Activated CD4-positive, alpha-beta T cell treated with anti-CD3 and anti-CD28 coated beads, Interleukin-2, amount 10 ng/mL, durations not matched to agents 24 days and 14 days (primary cell): ENCODE data around the gene UGT1A10. TPM values are rescaled to one million over a fixed set of nuclear protein-coding genes. Genes with fewer than 3 reads are reported as not detected.

Source experiments
- DNase-seq: peaks from one replicate; pipeline ENCODE4 v3.0.0; 2022
- H3K27ac Mint-ChIP-seq: one replicate; pipeline ENCODE4 v1.8.0; 2022; ENCODE audit warnings: mild to moderate bottlenecking, mixed read lengths
- H3K27me3 Mint-ChIP-seq: one replicate; pipeline ENCODE4 v1.8.0; 2022; ENCODE audit warnings: mixed read lengths
- H3K36me3 Mint-ChIP-seq: one replicate; pipeline ENCODE4 v1.8.0; 2022; ENCODE audit warnings: low read depth, mild to moderate bottlenecking, mixed read lengths
- H3K4me1 Mint-ChIP-seq: one replicate; pipeline ENCODE4 v1.8.0; 2021; ENCODE audit warnings: mixed read lengths
- H3K4me3 Mint-ChIP-seq: one replicate; pipeline ENCODE4 v1.8.0; 2022; ENCODE audit warnings: mild to moderate bottlenecking, moderate library complexity, mixed read lengths
- H3K9me3 Mint-ChIP-seq: one replicate; pipeline ENCODE4 v1.8.0; 2021; ENCODE audit warnings: mixed read lengths
- intact Hi-C: fragments of 100-400 bp; cut with micrococcal nuclease; formaldehyde crosslinking; loops from one replicate; pipeline ENCODE4 v1.15.1; 2023
- total RNA-seq: library from RNA; stranded (reverse); gene quantifications from 2 replicates; pipeline ENCODE4 v1.2.3, GENCODE V29; 2022

The UGT1A10 gene
- total RNA-seq, 1 donor from 2014 or later, result not detected

- DNase-seq, result no peak
- Mint-ChIP-seq H3K4me3 (no peak overlapping the region), H3K27ac (no peak overlapping the region), H3K9me3 (no peaks in the 10 kb centered on the region), H3K27me3 (no peaks in the 10 kb centered on the region), H3K36me3 (no peaks in the 10 kb centered on the region), H3K4me1 (no peaks in the 10 kb centered on the region)
- intact Hi-C loops, result no loop called here
Measured at GRCh38 chr2:233796254-233796653, 160.0 kb downstream of the UGT1A10 start.

- Mint-ChIP-seq H3K27ac (no peak overlapping the region), H3K9me3 (no peaks in the 10 kb centered on the region), H3K36me3 (no peaks in the 10 kb centered on the region), H3K4me3 (no peak overlapping the region), H3K4me1 (no peaks in the 10 kb centered on the region), H3K27me3 (no peaks in the 10 kb centered on the region)
- intact Hi-C loops, result no loop called here
- no peak for DNase-seq
Measured at GRCh38 chr2:233798335-233799086, 162.3 kb downstream of the UGT1A10 start.

GRCh38 chr2:233799087-233799665, 162.9 kb downstream of the UGT1A10 start:
- H3K36me3 Mint-ChIP-seq, result no peaks in the 10 kb centered on the region
- DNase-seq, result no peak
- no peaks in the 10 kb centered on the region for H3K9me3 Mint-ChIP-seq
- H3K4me3 Mint-ChIP-seq, result no peak overlapping the region
- H3K27ac Mint-ChIP-seq, result no peak overlapping the region
- no peaks in the 10 kb centered on the region for H3K4me1 Mint-ChIP-seq
- no peaks in the 10 kb centered on the region for H3K27me3 Mint-ChIP-seq
- intact Hi-C loops, result no loop called here

- intact Hi-C loops, result no loop called here
- Mint-ChIP-seq H3K27ac (no peak overlapping the region), H3K4me1 (no peaks in the 10 kb centered on the region), H3K27me3 (no peaks in the 10 kb centered on the region), H3K4me3 (no peak overlapping the region), H3K9me3 (no peaks in the 10 kb centered on the region), H3K36me3 (no peaks in the 10 kb centered on the region)
- DNase-seq, result no peak
Measured at GRCh38 chr2:233799716-233800115, 163.5 kb downstream of the UGT1A10 start.

GRCh38 chr2:233800208-233800607, 164.0 kb downstream of the UGT1A10 start:
- Mint-ChIP-seq H3K27ac (no peak overlapping the region), H3K27me3 (peaks cover 2% of the 10 kb centered on the region), H3K4me3 (no peak overlapping the region), H3K9me3 (no peaks in the 10 kb centered on the region), H3K36me3 (no peaks in the 10 kb centered on the region), H3K4me1 (no peaks in the 10 kb centered on the region)
- no peak for DNase-seq
- intact Hi-C loops, result no loop called here

GRCh38 chr2:233801357-233802131, 165.3 kb downstream of the UGT1A10 start:
- Mint-ChIP-seq H3K27ac (no peak overlapping the region), H3K4me1 (no peaks in the 10 kb centered on the region), H3K27me3 (peaks cover 2% of the 10 kb centered on the region), H3K36me3 (no peaks in the 10 kb centered on the region), H3K9me3 (no peaks in the 10 kb centered on the region), H3K4me3 (no peak overlapping the region)
- intact Hi-C loops, result no loop called here
- no peak for DNase-seq

GRCh38 chr2:233802132-233802815, 166.0 kb downstream of the UGT1A10 start:
- Mint-ChIP-seq H3K4me3 (no peak overlapping the region), H3K27ac (no peak overlapping the region), H3K27me3 (peaks cover 2% of the 10 kb centered on the region), H3K36me3 (no peaks in the 10 kb centered on the region), H3K9me3 (no peaks in the 10 kb centered on the region), H3K4me1 (no peaks in the 10 kb centered on the region)
- no peak for DNase-seq
- intact Hi-C loops, result no loop called here

GRCh38 chr2:233803292-233803911, 167.2 kb downstream of the UGT1A10 start:
- no peak for DNase-seq
- Mint-ChIP-seq H3K9me3 (no peaks in the 10 kb centered on the region), H3K4me3 (no peak overlapping the region), H3K27me3 (peaks cover 2% of the 10 kb centered on the region), H3K4me1 (no peaks in the 10 kb centered on the region), H3K36me3 (no peaks in the 10 kb centered on the region), H3K27ac (no peak overlapping the region)
- intact Hi-C loops, result no loop called here

- DNase-seq, result no peak
- intact Hi-C loops, result no loop called here
- H3K27ac Mint-ChIP-seq, result no peak overlapping the region
- H3K4me3 Mint-ChIP-seq, result no peak overlapping the region
- no peaks in the 10 kb centered on the region for H3K4me1 Mint-ChIP-seq
- H3K9me3 Mint-ChIP-seq, result no peaks in the 10 kb centered on the region
- H3K36me3 Mint-ChIP-seq, result no peaks in the 10 kb centered on the region
- peaks cover 2% of the 10 kb centered on the region for H3K27me3 Mint-ChIP-seq
Measured at GRCh38 chr2:233803994-233804393, 167.7 kb downstream of the UGT1A10 start.

- Mint-ChIP-seq H3K4me3 (no peak overlapping the region), H3K27me3 (peaks cover 4% of the 10 kb centered on the region), H3K9me3 (no peaks in the 10 kb centered on the region), H3K36me3 (no peaks in the 10 kb centered on the region), H3K27ac (no peak overlapping the region), H3K4me1 (no peaks in the 10 kb centered on the region)
- intact Hi-C loops, result no loop called here
- DNase-seq, result no peak
Measured at GRCh38 chr2:233807215-233807865, 171.1 kb downstream of the UGT1A10 start.

- H3K27ac Mint-ChIP-seq, result no peak overlapping the region
- intact Hi-C loops, result no loop called here
- no peaks in the 10 kb centered on the region for H3K4me1 Mint-ChIP-seq
- H3K9me3 Mint-ChIP-seq, result no peaks in the 10 kb centered on the region
- H3K4me3 Mint-ChIP-seq, result no peak overlapping the region
- H3K27me3 Mint-ChIP-seq, result peaks cover 4% of the 10 kb centered on the region
- no peak for DNase-seq
- no peaks in the 10 kb centered on the region for H3K36me3 Mint-ChIP-seq
Measured at GRCh38 chr2:233807966-233808935, 172.0 kb downstream of the UGT1A10 start.

GRCh38 chr2:233810385-233810784, 174.1 kb downstream of the UGT1A10 start:
- no peaks in the 10 kb centered on the region for H3K4me1 Mint-ChIP-seq
- H3K27me3 Mint-ChIP-seq, result peaks cover 8% of the 10 kb centered on the region
- no peaks in the 10 kb centered on the region for H3K9me3 Mint-ChIP-seq
- intact Hi-C loops, result no loop called here
- H3K27ac Mint-ChIP-seq, result no peak overlapping the region
- H3K36me3 Mint-ChIP-seq, result no peaks in the 10 kb centered on the region
- no peak overlapping the region for H3K4me3 Mint-ChIP-seq
- no peak for DNase-seq
